Lower leg skin (tissue), 4 donors: ENCODE measurements around the gene PRR7. TPM values are rescaled to one million over a fixed set of nuclear protein-coding genes. Genes with fewer than 3 reads are reported as not detected.

Experiments used
- DNase-seq, 2 donors: peaks; one replicate each; pipeline ENCODE4 v3.0.0-alpha.2; 2019; ENCODE audit warnings: low spot score in 2 of 2
- H3K4me3 ChIP-seq: fragments of 200-600 bp; sonication (generic); 2 replicates; pipeline ENCODE4 v1.5.1; 2017; ENCODE audit warnings: mild to moderate bottlenecking, low read depth; ENCODE audit not compliant: poor library complexity, severe bottlenecking
- POLR2A ChIP-seq, 2 donors: fragments of 450-650 bp; IDR thresholded peaks; one replicate each; pipeline ENCODE4 v1.6.1; 2016 to 2017; ENCODE audit warnings: antibody characterized with exemption in 2 of 2, mild to moderate bottlenecking in 1 of 2, moderate library complexity in 1 of 2
- WGBS, 2 donors: methylation state at CpG; one replicate each; pipeline ENCODE4 v1.1.5; 2018; 5-methylcytosine and 5-hydroxymethylcytosine counted together
- intact Hi-C: fragments of 100-400 bp; cut with DNase I; formaldehyde crosslinking; loops from one replicate; pipeline ENCODE4 v1.15.0; 2023; ENCODE audit warnings: low total_unique reads
- total RNA-seq, 4 donors: library from RNA; depleted of rRNA; stranded (reverse); fragments of >200 nt; gene quantifications; one replicate each; pipeline ENCODE4 v1.1.0, GENCODE V29; 2016
- TF ChIP-seq, protein P1 (sequence below), 3 donors: fragments of 450-650 bp; IDR thresholded peaks; one replicate each; pipeline ENCODE4 v1.5.1; 2016; ENCODE audit warnings: antibody characterized with exemption in 3 of 3, mild to moderate bottlenecking in 3 of 3, moderate library complexity in 2 of 3

PRR7 gene
- total RNA-seq, 4 donors from 2014 or later, result 5.4 to 10.2 (median 8.0) TPM

DNA sequence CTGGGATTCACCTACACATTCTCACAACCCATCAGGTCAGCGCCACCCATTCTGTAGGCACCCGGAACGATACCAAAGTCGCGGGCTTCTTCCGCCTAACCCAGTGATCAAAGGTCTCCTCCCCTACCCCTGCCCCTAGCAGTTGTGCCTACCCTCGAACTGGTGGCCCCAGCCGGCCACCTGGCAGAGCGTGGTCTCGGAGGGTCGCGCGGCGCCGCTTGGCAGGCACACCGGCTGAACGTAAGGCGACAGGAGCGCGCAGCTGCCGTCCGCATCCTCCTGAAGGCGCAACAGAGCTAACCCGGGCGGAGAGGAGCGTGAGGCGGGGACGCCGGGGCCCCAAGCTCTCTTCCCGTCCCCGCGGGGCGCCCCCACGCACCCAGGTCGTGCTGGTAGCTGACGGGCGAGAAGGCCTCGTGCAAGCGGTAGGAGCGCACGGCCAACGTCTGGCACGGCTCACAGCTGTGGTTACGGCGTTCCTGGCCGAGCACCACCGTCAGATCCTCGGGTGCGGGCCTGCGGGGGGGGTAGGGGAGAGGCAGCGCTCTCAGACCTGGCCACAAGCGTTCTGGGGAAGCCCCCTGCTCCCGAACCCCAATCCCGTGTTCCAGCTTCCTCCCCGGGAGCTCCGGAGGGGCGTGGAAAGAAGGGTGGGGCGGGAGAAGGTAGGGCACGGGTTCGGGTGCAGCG is 43.4 kb upstream of the PRR7 start:
- peak in 1 of 2 donors; percentile 88 for DNase-seq
- TF ChIP-seq POLR2A (IDR thresholded peaks at IDR 0.05), result no peak
- TF ChIP-seq, protein P1, sequence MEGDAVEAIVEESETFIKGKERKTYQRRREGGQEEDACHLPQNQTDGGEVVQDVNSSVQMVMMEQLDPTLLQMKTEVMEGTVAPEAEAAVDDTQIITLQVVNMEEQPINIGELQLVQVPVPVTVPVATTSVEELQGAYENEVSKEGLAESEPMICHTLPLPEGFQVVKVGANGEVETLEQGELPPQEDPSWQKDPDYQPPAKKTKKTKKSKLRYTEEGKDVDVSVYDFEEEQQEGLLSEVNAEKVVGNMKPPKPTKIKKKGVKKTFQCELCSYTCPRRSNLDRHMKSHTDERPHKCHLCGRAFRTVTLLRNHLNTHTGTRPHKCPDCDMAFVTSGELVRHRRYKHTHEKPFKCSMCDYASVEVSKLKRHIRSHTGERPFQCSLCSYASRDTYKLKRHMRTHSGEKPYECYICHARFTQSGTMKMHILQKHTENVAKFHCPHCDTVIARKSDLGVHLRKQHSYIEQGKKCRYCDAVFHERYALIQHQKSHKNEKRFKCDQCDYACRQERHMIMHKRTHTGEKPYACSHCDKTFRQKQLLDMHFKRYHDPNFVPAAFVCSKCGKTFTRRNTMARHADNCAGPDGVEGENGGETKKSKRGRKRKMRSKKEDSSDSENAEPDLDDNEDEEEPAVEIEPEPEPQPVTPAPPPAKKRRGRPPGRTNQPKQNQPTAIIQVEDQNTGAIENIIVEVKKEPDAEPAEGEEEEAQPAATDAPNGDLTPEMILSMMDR (IDR thresholded peaks at IDR 0.05), result no peak
- 2 to 4% methylated on average over 18 of the region's 61 CpGs for WGBS, 2 donors
- no peak overlapping the region for H3K4me3 ChIP-seq
- intact Hi-C loops, result loop anchor here (5.0 kb wide), 1 partner anchor 99 kb away; no protein-coding TSS in a partner anchor

DNA sequence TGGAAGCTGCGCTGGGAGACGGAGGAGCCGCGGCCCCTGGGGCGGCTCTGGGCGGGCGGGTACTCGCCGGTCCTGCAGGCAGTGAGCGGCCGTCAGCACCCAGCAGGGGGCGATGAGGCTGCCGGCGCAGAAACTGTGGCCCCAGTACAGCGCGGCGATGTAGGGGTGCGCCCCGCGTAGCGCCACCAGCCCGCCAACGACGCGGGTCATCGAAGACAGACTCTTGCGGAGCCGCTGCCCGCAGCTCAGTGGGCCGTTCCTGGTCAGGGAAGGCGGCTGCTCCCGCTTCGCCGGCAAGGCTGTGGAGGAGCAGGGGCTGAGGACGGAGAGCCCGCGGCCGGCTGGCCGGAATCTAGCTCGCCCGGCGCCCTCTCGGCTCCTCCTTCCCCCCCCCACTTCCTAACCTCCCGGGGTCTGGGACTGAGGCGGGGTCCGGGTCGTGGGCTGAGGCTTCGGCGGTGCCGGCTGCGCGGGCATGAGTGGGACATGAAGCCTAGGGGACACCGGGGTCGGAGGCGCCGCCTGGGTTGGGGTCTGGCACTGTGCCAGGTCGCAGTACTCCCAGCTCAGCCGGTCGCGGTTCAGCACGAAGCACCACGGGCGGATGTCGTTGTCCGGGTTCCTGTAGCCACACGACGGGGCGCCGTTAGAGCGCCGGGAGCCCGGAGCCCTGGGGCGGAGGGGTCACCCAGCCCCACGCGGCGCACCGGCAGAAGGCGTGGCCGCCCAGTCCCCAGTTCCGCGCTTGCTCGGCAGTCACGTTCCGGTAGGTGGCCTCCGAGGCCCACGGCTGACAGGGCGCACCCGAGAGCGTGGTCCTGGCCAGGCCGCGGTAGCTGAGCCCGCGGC is 42.6 kb upstream of the PRR7 start:
- intact Hi-C loops, result loop anchor here (2.0 to 5.0 kb wide), 2 partner anchors 51 to 98 kb away; no protein-coding TSS in a partner anchor
- peak; percentile 75 to 96 for DNase-seq
- WGBS, 2 donors, result 0 to 1% methylated on average over 14 to 67 of the region's 93 CpGs
- H3K4me3 ChIP-seq, result peak overlapping the region; percentile 39
- no peak for TF ChIP-seq POLR2A (IDR thresholded peaks at IDR 0.05)
- TF ChIP-seq, protein P1 (IDR thresholded peaks at IDR 0.05), result peak in 1 of 3 donors; percentile 65

DNA sequence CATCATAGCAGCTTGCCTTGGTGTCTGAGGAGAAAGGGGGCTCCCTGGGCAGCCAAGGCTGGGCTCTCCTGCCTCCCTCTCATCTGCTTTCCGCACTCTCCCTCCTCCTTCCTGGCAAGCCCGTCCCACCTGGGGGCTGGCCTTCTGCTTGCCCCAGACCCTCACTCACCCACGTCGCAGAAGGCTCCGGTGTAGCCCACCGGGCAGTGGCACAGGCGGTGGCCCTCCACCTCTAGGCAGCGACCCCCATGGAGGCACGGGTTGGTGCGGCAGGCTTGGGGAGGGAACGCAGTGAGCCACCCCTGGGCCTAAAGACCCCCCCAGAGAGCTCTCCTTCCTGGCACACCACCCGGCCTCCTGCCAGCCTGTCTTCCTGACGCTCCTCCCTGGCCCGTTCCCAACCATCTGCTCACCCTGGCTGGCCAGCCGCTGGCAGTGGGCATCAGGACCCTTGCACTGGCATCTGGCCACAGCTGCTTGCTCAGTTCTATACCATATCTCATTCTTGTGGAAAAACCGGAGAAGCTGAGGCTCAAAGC is 41.9 kb upstream of the PRR7 start:
- H3K4me3 ChIP-seq, result no peak overlapping the region
- TF ChIP-seq, protein P1 (IDR thresholded peaks at IDR 0.05), result no peak
- no peak for TF ChIP-seq POLR2A (IDR thresholded peaks at IDR 0.05)
- intact Hi-C loops, result loop anchor here (2.0 to 5.0 kb wide), 2 partner anchors 50 to 98 kb away; no protein-coding TSS in a partner anchor
- no peak for DNase-seq
- WGBS, 2 donors, result 29 to 37% methylated on average over 7 to 16 of the region's 16 CpGs

DNA sequence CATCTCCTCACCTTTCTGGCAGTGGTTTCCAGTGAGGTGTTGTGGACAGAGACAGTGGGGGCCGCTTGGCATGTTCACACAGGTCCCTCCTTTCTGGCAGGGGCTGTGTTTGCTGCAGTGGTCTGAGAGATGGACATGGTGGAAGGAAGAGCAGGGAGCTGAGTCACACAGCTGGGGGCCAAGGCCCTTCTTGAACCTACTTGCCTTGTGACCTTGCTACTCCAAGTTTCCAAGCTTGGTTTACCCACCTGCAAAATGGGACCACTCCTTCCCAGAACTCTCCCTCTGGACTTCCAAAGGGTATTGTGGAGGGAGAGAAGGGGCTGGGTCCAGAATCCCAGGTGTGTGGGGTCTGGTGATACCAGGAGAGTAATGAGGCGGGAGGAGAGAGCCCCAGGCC is 41.3 kb upstream of the PRR7 start:
- WGBS, 2 donors, result 95 to 100% methylated on average over 1 to 2 of the region's 2 CpGs
- no peak overlapping the region for H3K4me3 ChIP-seq
- DNase-seq, result no peak
- TF ChIP-seq, protein P1 (IDR thresholded peaks at IDR 0.05), result no peak
- TF ChIP-seq POLR2A (IDR thresholded peaks at IDR 0.05), result no peak
- intact Hi-C loops, result loop anchor here (2.0 kb wide), 1 partner anchor 49 kb away; no protein-coding TSS in a partner anchor

DNA sequence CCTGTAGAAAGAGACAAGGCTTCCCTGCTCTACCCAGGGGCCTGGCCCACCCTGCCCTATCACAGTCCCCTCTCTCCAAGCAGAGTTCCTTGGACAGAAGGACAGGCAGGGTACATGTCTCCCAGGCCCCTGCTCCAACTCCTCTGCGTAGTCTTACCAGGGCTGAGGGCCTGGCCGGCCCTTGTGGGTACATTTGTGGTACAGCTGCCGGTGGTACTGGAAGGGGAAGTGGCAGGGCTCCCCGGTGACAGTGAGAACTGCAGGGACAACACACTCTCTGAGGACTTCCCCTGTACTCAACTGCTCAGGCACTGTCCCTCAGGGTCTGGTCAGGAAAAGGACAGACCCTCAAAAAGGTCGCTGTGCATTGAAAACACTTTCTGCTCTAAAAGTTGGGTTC is 40.8 kb upstream of the PRR7 start:
- TF ChIP-seq, protein P1 (IDR thresholded peaks at IDR 0.05), result no peak
- TF ChIP-seq POLR2A (IDR thresholded peaks at IDR 0.05), result no peak
- DNase-seq, result no peak
- 89 to 92% methylated on average over 5 of the region's 5 CpGs for WGBS, 2 donors
- no peak overlapping the region for H3K4me3 ChIP-seq
- intact Hi-C loops, result loop anchor here (2.0 kb wide), 1 partner anchor 49 kb away; no protein-coding TSS in a partner anchor
